Pons (tissue), 1 donor: ENCODE data around the gene TMEM245.
"Not testable (repeated sequence)": the region's sequence is repeated elsewhere in the genome, so short reads cannot be mapped to it uniquely, and the experiment has no call there.

Experiments
- DNase-seq: peaks from one replicate; pipeline ENCODE4 v3.0.0-alpha.2; 2016; ENCODE audit warnings: low spot score

Gene TMEM245

GRCh38 chr9:109063760-109064159 lies 56.0 kb downstream of the TMEM245 start:
- no peak for DNase-seq

GRCh38 chr9:109062543-109062942 lies 57.2 kb downstream of the TMEM245 start:
- DNase-seq = no peak

- no peak for DNase-seq
Measured at GRCh38 chr9:109060191-109060590, 59.6 kb downstream of the TMEM245 start.

- not testable (repeated sequence) for DNase-seq
Measured at GRCh38 chr9:109053121-109053520, 66.6 kb downstream of the TMEM245 start.

- peak; percentile 5 for DNase-seq
Measured at GRCh38 chr9:109052416-109052815, 67.3 kb downstream of the TMEM245 start.

GRCh38 chr9:109051733-109052132 lies 68.0 kb downstream of the TMEM245 start:
- no peak for DNase-seq

- DNase-seq = no peak
Measured at GRCh38 chr9:109050444-109050843, 69.3 kb downstream of the TMEM245 start.

DNA sequence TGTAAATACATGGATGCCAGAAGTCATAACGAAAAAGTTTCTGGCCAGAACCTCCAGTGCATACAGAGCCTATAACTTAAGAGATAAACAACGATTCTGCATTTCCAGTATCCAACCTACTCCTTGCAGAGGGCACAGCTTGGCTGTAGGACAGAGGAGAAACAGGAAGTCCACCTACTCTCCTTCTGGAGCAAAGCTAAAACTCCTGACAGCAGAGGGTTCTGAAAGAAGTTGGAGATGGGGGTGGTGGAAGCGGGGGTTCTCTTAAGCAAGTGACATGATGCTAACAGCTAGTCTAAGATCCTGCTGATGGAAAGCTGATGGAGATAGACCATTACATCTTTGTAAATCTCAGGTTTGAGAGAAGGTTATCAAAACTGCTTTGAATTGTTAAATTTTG lies 70.9 kb downstream of the TMEM245 start:
- no peak for DNase-seq

GRCh38 chr9:109047259-109047658 lies 72.5 kb downstream of the TMEM245 start:
- no peak for DNase-seq

DNA sequence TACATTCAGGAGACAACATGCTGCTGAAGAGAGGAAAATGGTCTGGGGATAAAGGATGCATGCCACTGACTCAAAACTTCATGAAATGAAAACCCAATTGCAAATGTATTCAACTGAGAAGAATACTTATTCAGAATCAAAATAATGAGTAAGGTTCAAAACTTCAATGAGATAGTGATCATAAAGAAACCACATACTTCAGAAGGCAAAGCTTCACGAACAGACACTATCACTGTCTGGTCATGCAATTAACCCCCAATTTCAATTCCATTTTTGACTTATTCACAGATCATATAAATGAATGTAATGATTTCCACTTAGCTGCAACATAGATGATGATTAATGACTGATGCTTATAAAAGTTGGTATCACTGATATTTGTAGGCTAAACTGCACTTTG lies 73.4 kb downstream of the TMEM245 start:
- no peak for DNase-seq

- DNase-seq = no peak
Measured at GRCh38 chr9:109043578-109043977, 76.2 kb downstream of the TMEM245 start.

GRCh38 chr9:109040571-109040970 lies 79.2 kb downstream of the TMEM245 start:
- no peak for DNase-seq

DNA sequence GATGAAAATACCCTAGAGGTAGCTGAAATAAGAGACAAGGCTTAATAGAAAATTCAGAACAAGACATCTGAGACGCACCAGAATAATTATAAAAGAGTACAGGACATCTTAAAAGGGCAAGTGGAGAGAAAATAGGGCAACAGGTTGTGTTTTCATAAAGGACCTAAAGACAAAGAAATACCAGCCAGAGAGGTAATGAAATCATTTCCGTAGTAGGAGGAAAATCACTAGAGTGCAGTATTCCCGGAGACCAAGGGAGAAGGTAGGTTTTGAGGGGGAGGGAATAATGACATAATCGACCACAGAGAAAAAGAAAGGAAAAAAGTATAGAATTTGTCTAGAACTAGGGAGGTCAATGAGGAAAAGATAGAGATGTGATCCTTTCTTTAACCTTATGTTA lies 80.2 kb downstream of the TMEM245 start:
- DNase-seq = no peak

GRCh38 chr9:109037946-109038715 lies 81.6 kb downstream of the TMEM245 start:
- DNase-seq = no peak

DNA sequence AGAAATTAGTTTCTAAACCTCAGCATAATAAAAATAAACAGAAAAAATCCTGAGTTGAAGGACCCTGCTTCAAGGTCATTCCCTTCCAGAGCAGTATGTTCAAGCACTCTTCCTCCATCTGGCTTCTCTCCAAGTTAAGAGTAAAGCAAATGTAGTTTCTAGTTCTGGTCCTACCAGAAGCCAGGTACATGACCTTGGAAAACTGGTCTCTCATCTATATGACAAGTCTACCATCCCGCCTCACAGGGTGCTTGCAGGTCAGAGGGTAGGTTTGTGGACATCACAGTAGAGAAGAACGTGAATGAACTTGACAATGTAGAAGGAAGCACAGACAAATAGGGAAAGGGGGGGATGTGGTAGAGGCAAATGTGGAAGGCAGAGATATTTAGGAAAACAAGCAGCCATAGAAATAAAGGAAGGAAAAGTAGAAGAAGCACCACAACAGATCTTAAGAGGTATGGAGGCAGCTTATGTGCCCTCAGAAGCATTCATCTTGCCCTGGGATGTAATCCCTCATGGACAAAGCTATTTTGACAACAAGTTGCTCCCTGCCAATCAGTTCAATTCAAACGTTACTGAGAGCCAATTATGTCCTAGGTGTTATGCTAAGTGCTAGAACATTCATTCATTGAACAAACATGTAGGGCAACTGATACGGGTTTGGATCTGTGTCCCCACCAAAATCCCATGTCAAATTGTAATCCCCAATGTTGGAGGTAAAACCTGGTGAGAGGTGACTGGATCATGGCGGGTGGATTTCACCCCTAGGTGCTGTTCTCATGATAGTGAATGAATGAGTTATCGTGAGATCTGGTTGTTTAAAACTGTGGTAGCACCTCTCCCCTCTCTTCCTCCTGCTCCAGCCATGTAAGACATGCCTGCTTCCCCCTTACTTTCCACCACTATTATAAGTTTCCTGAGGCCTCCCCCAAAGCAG lies 82.7 kb downstream of the TMEM245 start:
- no peak for DNase-seq

DNA sequence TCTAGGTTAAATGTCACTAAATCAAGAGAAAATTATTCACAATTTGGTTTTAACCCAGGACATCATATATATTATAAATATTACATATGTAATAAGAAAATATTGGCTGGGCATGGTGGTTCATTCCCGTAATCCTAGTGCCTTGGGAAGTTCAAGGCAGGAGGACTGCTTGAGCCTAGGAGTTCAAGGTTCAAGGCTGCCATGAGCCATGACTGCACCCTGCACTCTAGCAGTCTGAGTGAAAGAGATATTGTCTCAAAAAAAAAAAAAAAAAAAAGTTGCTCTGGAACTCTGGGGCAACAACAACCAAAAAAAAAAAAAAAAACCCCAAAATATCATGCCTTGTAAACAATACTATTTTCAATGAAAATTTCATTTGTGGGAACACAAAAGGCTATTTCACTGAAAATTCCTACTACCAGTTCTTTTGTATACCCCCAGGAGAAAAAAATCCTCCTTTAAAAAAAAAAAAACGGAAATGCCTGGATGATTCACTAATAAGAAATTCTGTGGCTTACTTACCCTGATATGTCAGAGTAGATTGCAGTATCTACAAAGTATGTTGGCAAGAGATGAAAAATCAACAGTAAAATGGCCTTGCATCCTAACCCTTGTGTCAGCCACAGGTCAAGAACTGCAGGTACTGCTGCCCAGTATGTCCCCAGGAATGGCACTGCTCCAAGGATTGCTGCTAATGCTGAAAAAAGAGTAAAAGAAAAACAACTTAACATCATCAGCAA lies 83.9 kb downstream of the TMEM245 start:
- DNase-seq = no peak

GRCh38 chr9:109033941-109034700 lies 85.6 kb downstream of the TMEM245 start:
- no peak for DNase-seq

- DNase-seq = no peak
Measured at GRCh38 chr9:109031241-109031640, 88.5 kb downstream of the TMEM245 start.

DNA sequence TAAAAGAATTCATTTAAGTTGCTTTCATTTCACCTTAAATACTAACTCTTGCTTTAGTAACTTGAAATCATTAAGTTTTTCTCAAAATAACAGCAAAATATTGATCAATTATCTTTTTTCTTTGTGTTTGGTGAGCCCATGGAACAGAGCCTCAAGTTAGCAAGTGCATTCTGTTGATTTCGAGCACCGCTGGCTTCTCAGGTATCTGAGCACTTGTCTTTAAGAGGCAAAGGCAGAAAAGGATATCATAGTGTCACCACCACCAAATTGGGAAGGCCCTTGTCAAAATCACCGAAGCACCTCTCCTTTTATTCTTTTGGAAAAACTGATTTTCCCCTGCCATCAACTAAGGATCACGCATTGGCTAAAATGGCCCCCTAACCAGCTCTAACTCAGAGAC lies 89.3 kb downstream of the TMEM245 start:
- no peak for DNase-seq

DNA sequence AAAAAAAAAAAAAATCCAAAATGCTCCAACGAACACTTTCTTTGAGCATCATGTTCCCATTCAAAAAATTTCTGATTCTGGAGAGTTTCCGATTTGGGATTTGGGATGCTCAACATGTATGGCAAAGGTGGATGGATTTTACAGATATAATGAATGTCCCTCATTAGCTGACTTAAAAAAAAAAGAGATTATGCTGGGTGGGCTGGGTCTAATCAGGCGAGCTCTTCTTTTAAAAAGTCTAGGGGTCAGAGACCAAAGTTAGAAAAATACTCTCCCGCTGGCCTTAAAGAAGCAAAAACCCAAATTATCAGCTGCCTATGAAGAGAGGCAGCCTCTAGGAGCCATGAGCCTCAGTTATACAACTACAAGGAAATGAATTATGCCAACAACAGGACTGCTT lies 91.3 kb downstream of the TMEM245 start:
- no peak for DNase-seq

GRCh38 chr9:109027176-109027575 lies 92.6 kb downstream of the TMEM245 start:
- DNase-seq = no peak

- no peak for DNase-seq
Measured at GRCh38 chr9:109026306-109026705, 93.4 kb downstream of the TMEM245 start.
